GM15510 (cell line): ENCODE measurements around the gene CLEC4M.

Experiments used
- POLR2A ChIP-seq: IDR thresholded peaks from 3 replicates; pipeline ENCODE4 v1.6.1; 2011; ENCODE audit warnings: borderline replicate concordance; ENCODE audit not compliant: insufficient read length; ENCODE audit errors: extremely low read depth

Gene CLEC4M

DNA sequence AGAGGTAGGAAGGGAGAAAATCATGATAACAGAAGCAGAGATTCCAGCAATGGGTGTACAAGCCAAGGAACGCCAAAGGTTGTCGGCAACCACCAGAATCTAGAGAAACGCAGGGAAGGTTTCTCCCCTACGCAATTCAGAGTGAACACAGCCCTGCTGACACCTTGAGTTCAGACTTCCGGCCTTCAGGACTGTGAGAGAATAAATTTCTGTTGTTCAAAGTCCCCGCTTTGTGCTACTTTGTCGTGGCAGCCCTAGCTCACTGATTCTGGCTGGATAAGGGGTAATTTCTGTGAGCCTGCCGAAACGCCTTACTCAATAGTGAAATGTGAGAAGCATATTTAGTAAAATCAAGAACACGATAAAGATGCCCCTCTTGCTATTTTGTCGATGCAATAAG is 25.8 kb upstream of the CLEC4M start:
- TF ChIP-seq POLR2A, result no peak

GRCh38 chr19:7738023-7738422 is 25.0 kb upstream of the CLEC4M start:
- TF ChIP-seq POLR2A, result no peak

GRCh38 chr19:7739211-7739755 is 23.8 kb upstream of the CLEC4M start:
- TF ChIP-seq POLR2A, result no peak

DNA sequence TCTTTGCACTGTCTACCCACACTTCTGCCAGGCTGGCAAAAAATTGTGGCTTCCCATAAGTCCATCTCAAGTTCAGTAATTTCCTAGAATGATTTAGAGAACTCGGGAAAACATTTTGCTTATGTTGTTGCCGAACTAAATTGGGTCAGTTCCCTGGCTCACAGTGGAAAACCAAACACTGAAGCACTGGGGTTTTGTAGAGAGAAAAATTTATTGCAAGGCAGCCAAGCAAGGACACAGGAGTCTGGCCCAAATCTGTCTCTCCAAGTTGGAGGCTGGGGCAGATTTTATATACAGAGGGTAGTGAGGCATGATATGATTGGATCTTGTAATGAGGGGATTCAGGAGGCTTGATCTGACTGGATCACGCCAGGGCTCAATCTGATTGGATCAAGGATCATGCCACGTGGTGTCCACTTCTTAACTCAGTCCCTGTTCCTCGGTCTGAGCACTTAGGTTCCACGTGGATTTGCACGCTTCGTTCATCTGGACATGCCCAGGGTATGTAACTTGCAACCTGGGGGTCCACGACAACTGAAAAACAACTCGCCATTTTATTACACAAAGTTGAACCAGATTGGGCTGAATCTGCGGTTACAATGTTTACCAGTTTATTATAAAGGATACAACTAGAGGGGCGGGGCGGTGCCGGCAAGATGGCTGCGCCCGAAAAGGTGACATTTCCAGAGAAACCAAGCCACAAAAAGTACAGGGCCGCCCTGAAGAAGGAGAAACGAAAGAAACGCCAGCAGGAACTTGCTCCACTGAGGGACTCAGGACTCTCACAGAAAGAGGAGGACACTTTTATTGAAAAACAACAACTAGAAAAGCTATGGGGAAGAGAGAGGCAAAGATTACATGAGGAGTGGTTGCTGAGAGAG is 23.0 kb upstream of the CLEC4M start:
- no peak for TF ChIP-seq POLR2A

DNA sequence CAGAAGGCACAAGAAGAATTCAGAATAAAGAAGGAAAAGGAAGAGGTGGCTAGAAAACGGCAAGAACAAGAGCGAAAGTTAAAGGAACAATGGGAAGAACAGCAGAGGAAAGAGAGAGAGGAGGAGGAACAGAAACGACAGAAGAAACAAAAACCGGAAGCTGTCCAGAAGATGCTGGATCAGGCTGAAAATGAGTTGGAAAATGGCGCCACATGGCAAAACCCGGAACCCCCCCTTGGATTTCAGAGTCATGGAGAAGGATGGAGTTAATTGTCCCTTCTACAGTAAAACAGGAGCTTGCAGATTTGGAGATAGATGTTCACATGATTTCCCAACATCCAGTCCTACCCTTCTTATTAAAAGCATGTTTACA is 22.4 kb upstream of the CLEC4M start:
- TF ChIP-seq POLR2A, result no peak

- no peak for TF ChIP-seq POLR2A
These were observed 20.5 kb upstream of the CLEC4M start for GRCh38 chr19:7742575-7742974.

- no peak for TF ChIP-seq POLR2A
These were observed 20.1 kb upstream of the CLEC4M start for GRCh38 chr19:7742991-7743390.

GRCh38 chr19:7743425-7743841 is 19.6 kb upstream of the CLEC4M start:
- no peak for TF ChIP-seq POLR2A

DNA sequence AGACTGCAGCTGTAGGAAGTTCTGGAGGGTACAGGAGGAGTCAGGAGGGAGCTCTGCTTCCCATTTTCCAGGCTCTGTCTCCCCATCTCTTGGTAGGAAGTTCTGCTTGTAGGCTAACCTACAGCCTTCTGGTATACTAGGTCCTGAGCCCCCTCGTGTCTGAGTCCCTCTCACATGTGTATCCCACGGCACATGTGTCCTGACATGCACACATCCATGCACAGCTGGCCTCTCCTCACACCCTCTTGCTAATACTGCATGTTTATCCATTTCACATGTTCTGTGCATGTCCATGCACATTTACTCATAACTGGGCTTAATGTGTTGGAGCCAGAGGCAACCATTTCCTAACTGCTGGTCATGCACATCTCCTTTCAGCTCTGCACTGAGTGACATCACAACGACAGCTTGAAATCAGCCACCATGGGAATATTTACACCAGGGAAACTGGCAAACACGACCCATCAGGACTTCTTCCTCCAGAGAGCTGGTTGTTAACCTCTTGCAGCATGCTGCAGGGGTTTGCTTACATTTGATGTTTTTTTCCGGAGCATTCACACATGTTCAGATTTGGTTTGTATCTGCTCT is 18.8 kb upstream of the CLEC4M start:
- no peak for TF ChIP-seq POLR2A

- no peak for TF ChIP-seq POLR2A
These were observed 18.0 kb upstream of the CLEC4M start for GRCh38 chr19:7744871-7745650.

DNA sequence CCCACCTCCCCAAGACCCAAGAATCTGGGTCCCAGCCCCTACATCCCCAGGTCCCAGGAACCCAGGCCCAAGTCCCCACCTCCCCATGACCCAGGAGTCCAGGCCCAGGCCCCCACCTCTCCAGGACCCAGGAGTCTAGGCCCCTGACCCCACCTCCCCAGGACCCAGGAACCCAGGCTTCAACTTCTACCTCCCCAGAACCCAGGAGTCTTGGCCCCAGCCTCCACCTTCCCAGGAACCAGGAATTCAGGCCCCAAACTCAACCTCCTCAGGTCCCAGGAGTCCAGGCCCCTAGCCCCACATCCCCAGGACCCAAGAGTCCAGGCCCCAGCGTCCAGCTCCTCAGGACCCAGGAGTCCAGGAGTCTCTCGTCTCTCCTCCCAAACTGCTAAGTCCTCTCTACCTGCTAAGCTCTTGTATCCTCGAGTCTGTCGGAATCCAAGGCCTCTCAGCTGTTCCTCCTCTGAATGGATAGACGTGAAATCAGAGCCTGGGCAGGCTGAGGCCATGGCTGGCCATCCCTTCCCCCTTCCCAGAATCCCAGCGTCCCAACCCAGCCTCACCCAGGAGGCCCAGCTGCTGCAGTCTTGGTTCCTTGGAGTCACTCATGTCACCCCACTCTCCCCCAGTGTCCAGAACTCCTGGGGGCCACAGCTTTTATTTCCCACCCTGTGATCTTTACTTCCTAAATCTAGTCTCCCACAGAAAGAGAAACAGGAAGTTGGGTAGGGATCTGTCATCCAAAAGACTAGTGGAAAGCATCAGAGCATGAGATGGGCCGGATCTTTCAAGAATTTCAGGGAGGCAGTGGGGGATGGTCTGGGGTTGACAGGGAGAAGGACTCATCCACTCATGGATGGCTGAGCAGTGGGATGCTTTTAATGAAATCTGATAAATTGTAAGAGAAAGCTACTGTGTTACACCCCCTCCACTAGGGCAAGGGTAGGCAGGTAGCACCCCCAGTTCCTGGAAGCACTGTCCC is 15.8 kb upstream of the CLEC4M start, which contains the start of gene CD209:
CD209 (minus strand) TSS at position 632 of the 982 bp plus-strand sequence; CDS start at position 609, 23 bp downstream.
- no peak for TF ChIP-seq POLR2A

DNA sequence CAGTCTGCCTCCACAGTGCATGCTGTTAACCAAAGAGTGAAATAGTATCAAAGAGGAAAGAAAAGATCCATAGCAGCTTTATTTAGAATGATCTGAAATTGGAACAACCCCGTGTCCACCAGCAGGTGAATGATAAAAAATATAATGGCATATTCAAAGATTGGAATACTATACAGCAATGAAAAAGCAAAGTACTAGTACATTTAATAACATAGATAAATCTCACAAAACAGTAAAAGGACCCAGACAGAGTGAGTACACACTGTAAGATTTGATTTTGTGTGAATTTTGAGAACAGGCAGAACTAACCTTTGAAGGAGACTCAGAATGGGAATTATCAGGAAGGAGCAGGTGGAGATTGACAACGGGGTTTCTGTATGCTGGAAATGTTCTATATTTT is 14.9 kb upstream of the CLEC4M start:
- no peak for TF ChIP-seq POLR2A

DNA sequence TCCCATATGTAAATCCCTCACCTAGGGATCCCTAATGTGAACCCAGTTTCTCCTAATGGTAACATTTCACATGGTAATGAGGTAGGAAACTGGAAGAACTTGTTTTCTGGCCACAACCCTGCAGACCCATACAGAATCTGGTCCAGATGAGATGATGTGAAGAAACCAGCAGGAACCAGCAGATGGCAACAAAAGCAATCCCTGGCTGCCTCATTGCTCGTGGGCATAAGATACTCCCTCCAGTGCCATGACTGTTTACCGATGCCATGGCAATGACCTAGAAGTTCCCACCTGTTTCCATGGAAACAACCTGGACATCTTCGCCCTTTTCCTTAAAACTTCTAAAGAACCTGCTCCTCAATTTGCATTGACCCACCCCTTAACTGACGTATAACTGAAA is 14.3 kb upstream of the CLEC4M start:
- no peak for TF ChIP-seq POLR2A

DNA sequence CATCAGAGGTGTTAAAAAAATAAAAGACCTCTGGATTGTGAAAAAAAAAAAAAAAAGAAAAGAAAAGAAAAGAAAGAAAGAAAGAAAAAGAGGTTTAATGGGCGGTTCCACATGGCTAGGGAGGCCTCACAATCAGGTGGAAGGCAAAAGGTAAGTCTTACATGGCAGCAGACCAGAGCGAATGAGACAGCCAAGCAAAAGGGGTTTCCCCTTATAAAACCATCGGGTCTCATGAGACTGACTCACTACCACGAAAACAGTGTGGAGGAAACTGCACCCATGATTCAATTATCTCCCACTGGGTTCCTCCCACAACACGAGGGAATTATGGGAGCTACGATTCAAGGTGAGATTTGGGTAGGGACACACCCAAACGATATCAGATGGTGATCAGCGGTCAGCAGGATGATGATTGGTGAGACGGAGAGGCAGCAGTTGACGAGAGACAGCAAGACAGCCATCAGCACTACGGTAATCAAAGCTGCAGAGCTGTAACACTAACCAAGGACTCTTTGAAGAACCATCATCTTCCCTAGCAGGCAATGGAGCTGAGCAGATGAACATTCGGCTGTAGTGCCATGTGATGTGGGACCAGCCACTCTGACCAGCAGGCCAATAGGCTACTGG is 11.8 kb upstream of the CLEC4M start:
- no peak for TF ChIP-seq POLR2A

GRCh38 chr19:7756258-7756657 is 6.8 kb upstream of the CLEC4M start:
- no peak for TF ChIP-seq POLR2A
